ACC112 (cell line): ENCODE data around the gene ADRA2A.

Experiments used
- H2AFZ ChIP-seq: fragments of 200-600 bp; sonication (generic); one replicate; pipeline ENCODE4 v1.6.0; 2017; ENCODE audit warnings: antibody characterized with exemption, low read length; ENCODE audit not compliant: unreplicated experiment
- H3K27ac ChIP-seq: fragments of 200-600 bp; sonication (generic); 2 replicates; pipeline ENCODE4 v1.5.1; 2014; ENCODE audit warnings: low read depth, mild to moderate bottlenecking, antibody characterized with exemption, low read length, moderate library complexity
- H3K27me3 ChIP-seq: fragments of 200-600 bp; sonication (generic); 2 replicates; pipeline ENCODE4 v1.6.1; 2014; ENCODE audit warnings: mild to moderate bottlenecking, antibody characterized with exemption, low read length, moderate library complexity, mixed read lengths; ENCODE audit not compliant: insufficient read depth
- H3K36me3 ChIP-seq: fragments of 200-600 bp; sonication (generic); 2 replicates; pipeline ENCODE4 v1.6.1; 2016; ENCODE audit warnings: mild to moderate bottlenecking, antibody characterized with exemption, low read length, moderate library complexity, mixed read lengths; ENCODE audit not compliant: insufficient read depth
- H3K4me1 ChIP-seq: fragments of 200-600 bp; sonication (generic); one replicate; pipeline ENCODE4 v1.6.1; 2016; ENCODE audit warnings: low read length, mixed read lengths; ENCODE audit not compliant: insufficient read depth, unreplicated experiment, control insufficient read depth
- H3K4me3 ChIP-seq: fragments of 200-600 bp; sonication (generic); 2 replicates; pipeline ENCODE4 v1.5.1; 2014; ENCODE audit warnings: mild to moderate bottlenecking, low read depth, low read length
- H3K79me2 ChIP-seq: fragments of 200-600 bp; sonication (generic); one replicate; pipeline ENCODE4 v1.6.0; 2016; ENCODE audit warnings: low read length; ENCODE audit not compliant: control insufficient read depth, unreplicated experiment, insufficient read depth

Gene ADRA2A

GRCh38 chr10:111101796-111102195 is 25.0 kb downstream of the ADRA2A start:
- H3K4me1 ChIP-seq = no peaks in the 10 kb centered on the region
- H3K27me3 ChIP-seq = peaks cover 11% of the 10 kb centered on the region
- no peak overlapping the region for H3K27ac ChIP-seq
- no peaks in the 10 kb centered on the region for H3K79me2 ChIP-seq
- no peak overlapping the region for H3K4me3 ChIP-seq
- H2AFZ ChIP-seq = no peak overlapping the region
- H3K36me3 ChIP-seq = no peaks in the 10 kb centered on the region

GRCh38 chr10:111102359-111102837 is 25.6 kb downstream of the ADRA2A start:
- Histone ChIP-seq H3K27me3 (peaks cover 11% of the 10 kb centered on the region), H3K4me1 (no peaks in the 10 kb centered on the region), H3K36me3 (no peaks in the 10 kb centered on the region), H2AFZ (no peak overlapping the region), H3K79me2 (no peaks in the 10 kb centered on the region), H3K4me3 (no peak overlapping the region), H3K27ac (no peak overlapping the region)

- H3K27ac ChIP-seq = no peak overlapping the region
- no peaks in the 10 kb centered on the region for H3K4me1 ChIP-seq
- H3K27me3 ChIP-seq = peaks cover 11% of the 10 kb centered on the region
- no peaks in the 10 kb centered on the region for H3K79me2 ChIP-seq
- no peak overlapping the region for H3K4me3 ChIP-seq
- H2AFZ ChIP-seq = no peak overlapping the region
- H3K36me3 ChIP-seq = no peaks in the 10 kb centered on the region
Measured at GRCh38 chr10:111103196-111103840, 26.5 kb downstream of the ADRA2A start.

- Histone ChIP-seq H3K27ac (no peak overlapping the region), H3K27me3 (peaks cover 11% of the 10 kb centered on the region), H2AFZ (no peak overlapping the region), H3K4me1 (no peaks in the 10 kb centered on the region), H3K79me2 (no peaks in the 10 kb centered on the region), H3K36me3 (no peaks in the 10 kb centered on the region), H3K4me3 (no peak overlapping the region)
Measured at GRCh38 chr10:111104811-111105210, 28.0 kb downstream of the ADRA2A start.

- Histone ChIP-seq H3K27ac (no peak overlapping the region), H3K79me2 (no peaks in the 10 kb centered on the region), H2AFZ (no peak overlapping the region), H3K27me3 (peaks cover 6% of the 10 kb centered on the region), H3K4me1 (no peaks in the 10 kb centered on the region), H3K36me3 (no peaks in the 10 kb centered on the region), H3K4me3 (no peak overlapping the region)
Measured at GRCh38 chr10:111106081-111106480, 29.3 kb downstream of the ADRA2A start.

GRCh38 chr10:111107023-111107422 is 30.2 kb downstream of the ADRA2A start:
- Histone ChIP-seq H3K79me2 (no peaks in the 10 kb centered on the region), H3K4me1 (no peaks in the 10 kb centered on the region), H2AFZ (no peak overlapping the region), H3K27me3 (no peaks in the 10 kb centered on the region), H3K4me3 (no peak overlapping the region), H3K36me3 (no peaks in the 10 kb centered on the region), H3K27ac (no peak overlapping the region)

- H3K36me3 ChIP-seq = no peaks in the 10 kb centered on the region
- no peak overlapping the region for H2AFZ ChIP-seq
- no peak overlapping the region for H3K4me3 ChIP-seq
- H3K27me3 ChIP-seq = no peaks in the 10 kb centered on the region
- H3K4me1 ChIP-seq = no peaks in the 10 kb centered on the region
- no peak overlapping the region for H3K27ac ChIP-seq
- H3K79me2 ChIP-seq = no peaks in the 10 kb centered on the region
Measured at GRCh38 chr10:111107846-111108245, 31.0 kb downstream of the ADRA2A start.

- Histone ChIP-seq H3K79me2 (no peaks in the 10 kb centered on the region), H2AFZ (no peak overlapping the region), H3K4me3 (no peak overlapping the region), H3K27me3 (no peaks in the 10 kb centered on the region), H3K27ac (no peak overlapping the region), H3K4me1 (no peaks in the 10 kb centered on the region), H3K36me3 (no peaks in the 10 kb centered on the region)
Measured at GRCh38 chr10:111108441-111108840, 31.6 kb downstream of the ADRA2A start.

- Histone ChIP-seq H2AFZ (no peak overlapping the region), H3K4me1 (no peaks in the 10 kb centered on the region), H3K4me3 (no peak overlapping the region), H3K27me3 (no peaks in the 10 kb centered on the region), H3K79me2 (no peaks in the 10 kb centered on the region), H3K36me3 (no peaks in the 10 kb centered on the region), H3K27ac (no peak overlapping the region)
Measured at GRCh38 chr10:111109501-111110242, 32.8 kb downstream of the ADRA2A start.

GRCh38 chr10:111110771-111111170 is 33.9 kb downstream of the ADRA2A start:
- H3K79me2 ChIP-seq = no peaks in the 10 kb centered on the region
- no peaks in the 10 kb centered on the region for H3K4me1 ChIP-seq
- no peaks in the 10 kb centered on the region for H3K27me3 ChIP-seq
- no peak overlapping the region for H3K27ac ChIP-seq
- H3K4me3 ChIP-seq = no peak overlapping the region
- no peak overlapping the region for H2AFZ ChIP-seq
- no peaks in the 10 kb centered on the region for H3K36me3 ChIP-seq

- Histone ChIP-seq H3K79me2 (no peaks in the 10 kb centered on the region), H2AFZ (no peak overlapping the region)
Measured at GRCh38 chr10:111112333-111112732, 35.5 kb downstream of the ADRA2A start.

More at GRCh38 chr10:111112333-111112732, 35.5 kb downstream of the ADRA2A start:
- H3K27ac ChIP-seq = no peak overlapping the region
- H3K36me3 ChIP-seq = no peaks in the 10 kb centered on the region
- H3K4me1 ChIP-seq = no peaks in the 10 kb centered on the region
- no peaks in the 10 kb centered on the region for H3K27me3 ChIP-seq
- no peak overlapping the region for H3K4me3 ChIP-seq
